Ascending aorta (tissue), 2 donors: ENCODE results near the gene RAB6B. TPM values are rescaled to one million over a fixed set of nuclear protein-coding genes. Genes with fewer than 3 reads are reported as not detected.
A peak's percentile ranks its signal among the peaks of the same experiment; 100 is the strongest.

Source experiments
- DNase-seq, 2 donors: peaks; one replicate each; pipeline ENCODE4 v3.0.0-alpha.2; 2019; ENCODE audit warnings: low spot score in 2 of 2
- H3K27ac ChIP-seq, 2 donors: fragments of 200-600 bp; sonication (generic); one replicate each; pipeline ENCODE4 v1.5.1; 2016 to 2017; ENCODE audit warnings: mild to moderate bottlenecking in 1 of 2
- H3K27me3 ChIP-seq: fragments of 200-600 bp; sonication (generic); one replicate; pipeline ENCODE4 v1.5.1; 2017
- H3K36me3 ChIP-seq, 2 donors: fragments of 200-600 bp; sonication (generic); one replicate each; pipeline ENCODE4 v1.5.1; 2016
- H3K4me1 ChIP-seq, 2 donors: fragments of 200-600 bp; sonication (generic); one replicate each; pipeline ENCODE4 v1.5.1; 2016 to 2017; ENCODE audit warnings: mild to moderate bottlenecking in 1 of 2
- H3K4me3 ChIP-seq, 2 donors: fragments of 200-600 bp; sonication (generic); one replicate each; pipeline ENCODE4 v1.5.1; 2016 to 2017; ENCODE audit warnings: mild to moderate bottlenecking in 1 of 2
- H3K9me3 ChIP-seq, 2 donors: fragments of 200-600 bp; sonication (generic); one replicate each; pipeline ENCODE4 v1.5.1; 2016
- CTCF ChIP-seq, 3 experiments: fragments of 200-600 bp in 2 of 3; fragments of 450-650 bp in 1 of 3; sonication (generic) in 2 of 3; IDR thresholded peaks; one replicate each; pipeline ENCODE4 v1.5.1; 2016 to 2019; ENCODE audit warnings: antibody characterized with exemption in 3 of 3, mild to moderate bottlenecking in 1 of 3, moderate library complexity in 1 of 3
- intact Hi-C: fragments of 100-400 bp; cut with DNase I; formaldehyde crosslinking; loops from one replicate; pipeline ENCODE4 v1.15.1; 2023
- total RNA-seq: library from RNA; depleted of rRNA; stranded (reverse); fragments of >200 nt; gene quantifications from one replicate; pipeline ENCODE4 v1.1.0, GENCODE V29; 2016

The RAB6B gene
- total RNA-seq, 1 donor from 2014 or later: 0.75 TPM

- peak in 1 of 2 donors; percentile 44 for DNase-seq
- H3K36me3 ChIP-seq: peaks cover 3 to 11% of the 10 kb centered on the region in 2 donors
- no peaks in the 10 kb centered on the region for H3K4me1 ChIP-seq
- H3K27ac ChIP-seq: no peak overlapping the region
- no peak overlapping the region for H3K4me3 ChIP-seq
- H3K27me3 ChIP-seq: no peaks in the 10 kb centered on the region
- intact Hi-C loops: no loop called here
- TF ChIP-seq CTCF (IDR thresholded peaks at IDR 0.05): no peak
- H3K9me3 ChIP-seq: no peaks in the 10 kb centered on the region
Observed at GRCh38 chr3:133837487-133838295, 58.0 kb downstream of the RAB6B start.

- H3K27ac ChIP-seq: no peak overlapping the region
- peak in 1 of 2 donors; percentile 46 for DNase-seq
- peaks cover 3 to 11% of the 10 kb centered on the region in 2 donors for H3K36me3 ChIP-seq
- no peaks in the 10 kb centered on the region for H3K27me3 ChIP-seq
- no peaks in the 10 kb centered on the region for H3K4me1 ChIP-seq
- no peak for TF ChIP-seq CTCF (IDR thresholded peaks at IDR 0.05)
- intact Hi-C loops: no loop called here
- H3K9me3 ChIP-seq: no peaks in the 10 kb centered on the region
- no peak overlapping the region for H3K4me3 ChIP-seq
Observed at GRCh38 chr3:133836497-133837158, 59.1 kb downstream of the RAB6B start.

- intact Hi-C loops: no loop called here
- TF ChIP-seq CTCF (IDR thresholded peaks at IDR 0.05): no peak
Observed at GRCh38 chr3:133835961-133836360, 59.7 kb downstream of the RAB6B start.

GRCh38 chr3:133835418-133835743 lies 60.3 kb downstream of the RAB6B start:
- no peak overlapping the region for H3K4me3 ChIP-seq
- intact Hi-C loops: no loop called here
- DNase-seq: peak in 1 of 2 donors; percentile 39
- peaks cover 3 to 7% of the 10 kb centered on the region in 2 donors for H3K36me3 ChIP-seq
- H3K27me3 ChIP-seq: no peaks in the 10 kb centered on the region
- no peaks in the 10 kb centered on the region for H3K9me3 ChIP-seq
- no peak for TF ChIP-seq CTCF (IDR thresholded peaks at IDR 0.05)
- H3K4me1 ChIP-seq: no peaks in the 10 kb centered on the region
- no peak overlapping the region for H3K27ac ChIP-seq

More at GRCh38 chr3:133835961-133836360, 59.7 kb downstream of the RAB6B start:
- peaks cover 3 to 9% of the 10 kb centered on the region in 2 donors for H3K36me3 ChIP-seq
- no peaks in the 10 kb centered on the region for H3K27me3 ChIP-seq
- no peaks in the 10 kb centered on the region for H3K4me1 ChIP-seq
- H3K4me3 ChIP-seq: no peak overlapping the region
- DNase-seq: peak in 1 of 2 donors; percentile 51
- no peak overlapping the region for H3K27ac ChIP-seq
- no peaks in the 10 kb centered on the region for H3K9me3 ChIP-seq

GRCh38 chr3:133834621-133835417 lies 60.9 kb downstream of the RAB6B start:
- H3K9me3 ChIP-seq: no peaks in the 10 kb centered on the region
- H3K4me1 ChIP-seq: no peaks in the 10 kb centered on the region
- no peak overlapping the region for H3K27ac ChIP-seq
- no peak for TF ChIP-seq CTCF (IDR thresholded peaks at IDR 0.05)
- intact Hi-C loops: no loop called here
- H3K36me3 ChIP-seq: peaks cover 3 to 7% of the 10 kb centered on the region in 2 donors
- peak in 1 of 2 donors; percentile 50 for DNase-seq
- no peaks in the 10 kb centered on the region for H3K27me3 ChIP-seq
- no peak overlapping the region for H3K4me3 ChIP-seq
